Spleen (tissue), 11 donors: ENCODE measurements around the gene IL15. TPM values are rescaled to one million over a fixed set of nuclear protein-coding genes. Genes with fewer than 3 reads are reported as not detected.

Experiments
- DNase-seq: peaks from one replicate; pipeline ENCODE4 v3.0.0-alpha.2; 2020
- H3K27ac ChIP-seq, 8 donors: fragments of 200-600 bp; sonication (generic) in 7 of 8; 1 replicate in 4 of 8; 2 replicates in 4 of 8; pipeline versions ENCODE4 v1.5.0 to v1.8.0; 2016 to 2021; ENCODE audit warnings: inconsistent platforms in 4 of 8, mild to moderate bottlenecking in 4 of 8, moderate library complexity in 1 of 8
- H3K27me3 ChIP-seq, 7 donors: fragments of 200-600 bp; sonication (generic) in 6 of 7; replicated peaks in 1 of 7; 1 replicate in 4 of 7; 2 replicates in 3 of 7; pipeline versions ENCODE4 v1.5.0 to v1.8.0; 2016 to 2021; ENCODE audit warnings: inconsistent platforms in 3 of 7, mild to moderate bottlenecking in 1 of 7
- H3K36me3 ChIP-seq, 6 donors: fragments of 200-600 bp; sonication (generic) in 5 of 6; 1 replicate in 4 of 6; 2 replicates in 2 of 6; pipeline versions ENCODE4 v1.5.0 to v1.8.0; 2016 to 2021; ENCODE audit warnings: inconsistent platforms in 2 of 6
- H3K4me1 ChIP-seq, 6 donors: fragments of 200-600 bp; sonication (generic) in 5 of 6; 1 replicate in 3 of 6; 2 replicates in 3 of 6; pipeline versions ENCODE4 v1.5.0 to v1.8.0; 2016 to 2021; ENCODE audit warnings: inconsistent platforms in 3 of 6
- H3K4me3 ChIP-seq, 8 donors: fragments of 200-600 bp; sonication (generic) in 7 of 8; 1 replicate in 4 of 8; 2 replicates in 4 of 8; pipeline versions ENCODE4 v1.5.0 to v1.8.0; 2016 to 2021; ENCODE audit warnings: inconsistent platforms in 4 of 8, mild to moderate bottlenecking in 4 of 8, moderate library complexity in 2 of 8
- H3K9me3 ChIP-seq, 8 donors: fragments of 200-600 bp; sonication (generic) in 7 of 8; 1 replicate in 4 of 8; 2 replicates in 4 of 8; pipeline versions ENCODE4 v1.5.0 to v1.8.0; 2016 to 2021; ENCODE audit warnings: inconsistent platforms in 4 of 8
- POLR2A ChIP-seq, 3 donors: fragments of 450-650 bp; IDR thresholded peaks; one replicate each; pipeline ENCODE4 v1.5.1; 2017; ENCODE audit warnings: antibody characterized with exemption in 3 of 3, mild to moderate bottlenecking in 1 of 3
- POLR2AphosphoS5 ChIP-seq, 3 donors: sonication (generic); formaldehyde crosslinking; IDR thresholded peaks; one replicate each; pipeline ENCODE4 v1.5.1; 2017; ENCODE audit warnings: antibody characterized with exemption in 3 of 3
- WGBS, 5 donors: extraction: QIAGEN DNeasy Blood & Tissue Kit in 3 of 5; methylation state at CpG; one replicate each; pipeline versions ENCODE4 v1.1.5 to v1.1.7; 2013 to 2018; 5-methylcytosine and 5-hydroxymethylcytosine counted together
- intact Hi-C: fragments of 100-400 bp; cut with DNase I; formaldehyde crosslinking; loops from one replicate; pipeline ENCODE4 v1.15.0; 2023; ENCODE audit warnings: low total_unique reads
- polyA plus RNA-seq, 3 donors: library from polyadenylated mRNA; stranded (reverse); fragments of 200-250 nt; gene quantifications; one replicate each; pipeline ENCODE4 v1.2.1, GENCODE V29; 2013
- total RNA-seq, 7 donors: library from RNA; depleted of rRNA in 3 of 7; stranded (reverse); fragments of >200 nt in 3 of 7; fragmentation: NEBNext Ultra II Directional in 4 of 7; extraction: Animal tissue kit (Norgen Biotek cat#: 25700) in 4 of 7; gene quantifications; one replicate each; pipeline versions ENCODE4 v1.1.0 to v1.2.1, GENCODE V29; 2016 to 2021
- TF ChIP-seq, protein P1 (sequence below), 11 experiments: fragments of 200-600 bp in 7 of 11; fragments of 450-650 bp in 4 of 11; sonication (generic) in 4 of 11; IDR thresholded peaks in 8 of 11; conservative IDR thresholded peaks in 3 of 11; 1 replicate in 7 of 11; 2 replicates in 4 of 11; pipeline versions ENCODE4 v1.4.0 to v1.8.0; 2016 to 2021; ENCODE audit warnings: antibody characterized with exemption in 11 of 11, inconsistent platforms in 4 of 11, mild to moderate bottlenecking in 1 of 11
- donor health status: healthy with polysubstance abuse.
- donor health status: DM: no; HTN: no; CAD: no; lungs with moderate emphysema.
- donor health status: DM: no; HTN: no; CAD: no.
- donor health status: Bipolar disorder and iron deficiency.
- donor health status: healthy.
- donor health status: DM: no; HTN: no; CAD: no.
- donor health status: DM: yes; HTN: yes; CAD: no.

The IL15 gene
- total and polyA plus RNA-seq, 10 donors, result 15.9 to 37.0 (median 21.1) TPM

DNA sequence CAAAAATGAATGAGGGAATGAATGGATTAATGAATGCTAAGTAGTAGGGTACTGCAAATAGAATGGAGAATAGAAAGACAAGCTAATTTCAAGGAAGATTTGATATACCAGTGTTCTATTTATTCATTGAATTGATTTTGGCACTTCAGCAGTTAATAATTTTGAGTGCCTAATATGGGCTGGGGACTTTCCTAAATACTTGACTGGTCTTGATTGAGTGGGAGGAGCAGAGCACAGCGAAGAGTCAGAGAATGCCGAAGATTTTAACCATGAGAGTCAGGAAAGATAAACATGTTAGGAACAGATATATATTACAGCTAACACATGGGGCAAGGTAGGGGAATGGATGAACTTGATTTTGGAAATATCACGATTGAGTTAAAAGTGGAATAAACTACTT, 10.6 kb downstream of the IL15 start:
- DNase-seq, result no peak
- no peaks in the 10 kb centered on the region for H3K36me3 ChIP-seq
- peak overlapping the region in 7 of 8 donors; percentile 55 to 67 (median 64) for H3K27ac ChIP-seq
- WGBS, 5 donors, result 60 to 76% (median 67%) methylated on average over 3 of the region's 3 CpGs
- H3K4me3 ChIP-seq, result no peak overlapping the region
- H3K27me3 ChIP-seq, result no peaks in the 10 kb centered on the region
- TF ChIP-seq POLR2AphosphoS5 (IDR thresholded peaks at IDR 0.05), result no peak
- TF ChIP-seq POLR2A (IDR thresholded peaks at IDR 0.05), result no peak
- TF ChIP-seq, protein P1, sequence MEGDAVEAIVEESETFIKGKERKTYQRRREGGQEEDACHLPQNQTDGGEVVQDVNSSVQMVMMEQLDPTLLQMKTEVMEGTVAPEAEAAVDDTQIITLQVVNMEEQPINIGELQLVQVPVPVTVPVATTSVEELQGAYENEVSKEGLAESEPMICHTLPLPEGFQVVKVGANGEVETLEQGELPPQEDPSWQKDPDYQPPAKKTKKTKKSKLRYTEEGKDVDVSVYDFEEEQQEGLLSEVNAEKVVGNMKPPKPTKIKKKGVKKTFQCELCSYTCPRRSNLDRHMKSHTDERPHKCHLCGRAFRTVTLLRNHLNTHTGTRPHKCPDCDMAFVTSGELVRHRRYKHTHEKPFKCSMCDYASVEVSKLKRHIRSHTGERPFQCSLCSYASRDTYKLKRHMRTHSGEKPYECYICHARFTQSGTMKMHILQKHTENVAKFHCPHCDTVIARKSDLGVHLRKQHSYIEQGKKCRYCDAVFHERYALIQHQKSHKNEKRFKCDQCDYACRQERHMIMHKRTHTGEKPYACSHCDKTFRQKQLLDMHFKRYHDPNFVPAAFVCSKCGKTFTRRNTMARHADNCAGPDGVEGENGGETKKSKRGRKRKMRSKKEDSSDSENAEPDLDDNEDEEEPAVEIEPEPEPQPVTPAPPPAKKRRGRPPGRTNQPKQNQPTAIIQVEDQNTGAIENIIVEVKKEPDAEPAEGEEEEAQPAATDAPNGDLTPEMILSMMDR (IDR thresholded peaks at IDR 0.05 in 8 of 11, conservative IDR thresholded peaks at IDR 0.05 in 3 of 11), result no peak
- peaks cover 16 to 74% (median 40%) of the 10 kb centered on the region in 6 donors for H3K4me1 ChIP-seq
- no peaks in the 10 kb centered on the region for H3K9me3 ChIP-seq
- intact Hi-C loops, result no loop called here

DNA sequence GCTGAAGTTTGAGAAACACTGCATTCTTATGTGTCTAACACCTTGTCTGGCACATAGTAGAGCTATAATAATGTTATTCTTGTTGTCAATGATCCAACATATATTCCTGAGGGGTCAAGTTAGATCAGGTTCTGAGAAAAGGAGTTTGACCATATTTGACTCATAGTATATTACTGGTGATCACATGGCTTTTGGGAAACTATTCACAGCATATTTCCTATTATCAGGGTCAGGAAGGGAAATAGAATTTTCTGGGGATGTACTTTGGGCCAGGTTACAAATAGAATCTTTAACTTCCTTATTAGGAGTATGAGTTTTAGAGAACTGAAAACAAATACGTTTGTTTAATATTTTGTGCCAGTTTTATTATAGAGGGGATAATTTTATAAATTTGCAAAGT, 11.6 kb downstream of the IL15 start:
- H3K4me3 ChIP-seq, result no peak overlapping the region
- peaks cover 16 to 74% (median 34%) of the 10 kb centered on the region in 6 donors for H3K4me1 ChIP-seq
- no peaks in the 10 kb centered on the region for H3K9me3 ChIP-seq
- TF ChIP-seq, protein P1 (IDR thresholded peaks at IDR 0.05 in 8 of 11, conservative IDR thresholded peaks at IDR 0.05 in 3 of 11), result no peak
- TF ChIP-seq POLR2AphosphoS5 (IDR thresholded peaks at IDR 0.05), result no peak
- no peak for TF ChIP-seq POLR2A (IDR thresholded peaks at IDR 0.05)
- no peak for DNase-seq
- no peaks in the 10 kb centered on the region for H3K27me3 ChIP-seq
- intact Hi-C loops, result no loop called here
- WGBS, 5 donors, result 27 to 38% (median 29%) methylated on average over 1 of the region's 1 CpG
- peak overlapping the region in 7 of 8 donors; percentile 55 to 67 (median 64) for H3K27ac ChIP-seq
- no peaks in the 10 kb centered on the region for H3K36me3 ChIP-seq

DNA sequence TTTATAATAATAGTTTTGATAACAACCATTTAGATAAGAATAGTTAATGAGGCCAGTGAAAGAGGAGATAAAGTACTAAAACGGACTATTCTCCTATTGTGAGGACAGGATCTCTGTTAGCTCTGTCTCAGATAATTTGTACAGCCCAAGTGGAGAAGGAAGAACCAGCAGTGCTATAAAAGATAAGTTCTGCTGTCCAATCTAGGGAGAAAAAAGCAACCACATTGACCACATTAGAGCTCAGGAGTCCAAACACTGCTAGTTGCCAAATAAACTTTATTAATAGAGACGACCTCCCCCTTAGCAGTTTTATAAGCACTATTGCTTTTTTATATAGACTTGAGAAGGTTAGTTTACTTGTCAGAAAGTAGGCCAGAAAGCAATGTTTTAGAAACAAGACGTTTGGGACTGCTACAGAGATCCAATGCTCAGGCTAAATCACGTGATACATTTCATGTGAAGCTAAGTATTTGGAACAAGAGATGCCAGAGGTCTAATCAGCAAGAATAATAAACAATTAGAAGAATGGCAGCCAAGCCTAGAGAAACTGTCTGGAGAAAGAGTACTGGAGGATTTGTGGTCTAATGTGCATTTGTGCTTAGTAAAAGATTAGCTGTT, 15.9 kb downstream of the IL15 start:
- intact Hi-C loops, result no loop called here
- WGBS, 5 donors, result 27 to 53% (median 29%) methylated on average over 4 of the region's 4 CpGs
- H3K27me3 ChIP-seq, result no peaks in the 10 kb centered on the region
- no peak overlapping the region for H3K4me3 ChIP-seq
- peaks cover 12 to 48% (median 28%) of the 10 kb centered on the region in 6 donors for H3K4me1 ChIP-seq
- H3K9me3 ChIP-seq, result no peaks in the 10 kb centered on the region
- H3K36me3 ChIP-seq, result no peaks in the 10 kb centered on the region
- peak overlapping the region in 5 of 8 donors; percentile 2 to 40 (median 10) for H3K27ac ChIP-seq
- no peak for TF ChIP-seq POLR2AphosphoS5 (IDR thresholded peaks at IDR 0.05)
- no peak for DNase-seq

DNA sequence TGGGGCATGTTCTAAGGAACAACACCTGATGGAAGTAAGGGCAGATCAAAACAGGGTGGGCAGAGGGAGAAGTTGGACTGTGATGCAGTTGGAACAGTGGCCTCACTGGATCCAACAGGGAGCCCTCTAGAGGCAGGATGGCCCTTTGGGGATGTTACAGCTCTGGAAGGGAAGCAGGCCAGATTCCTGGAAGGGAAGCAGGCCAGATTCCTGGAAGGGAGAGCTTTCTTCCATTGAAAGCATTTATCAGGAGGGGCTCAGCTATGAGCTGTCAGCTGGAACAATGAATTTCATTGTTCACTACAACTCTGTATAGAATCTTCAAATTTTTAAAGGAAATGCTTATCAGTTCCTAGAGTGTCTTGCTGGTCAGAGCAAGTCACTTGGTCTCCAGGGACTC, 17.7 kb downstream of the IL15 start:
- H3K4me3 ChIP-seq, result no peak overlapping the region
- TF ChIP-seq POLR2AphosphoS5 (IDR thresholded peaks at IDR 0.05), result no peak
- TF ChIP-seq, protein P1 (IDR thresholded peaks at IDR 0.05 in 8 of 11, conservative IDR thresholded peaks at IDR 0.05 in 3 of 11), result peak in 3 of 11 experiments; percentile 16 to 30 (median 25)
- intact Hi-C loops, result no loop called here
- H3K4me1 ChIP-seq, result peaks cover 2 to 40% (median 11%) of the 10 kb centered on the region in 6 donors
- no peaks in the 10 kb centered on the region for H3K36me3 ChIP-seq
- H3K27me3 ChIP-seq, result no peaks in the 10 kb centered on the region
- H3K27ac ChIP-seq, result peak overlapping the region in 2 of 8 donors; percentile 1 to 29
- H3K9me3 ChIP-seq, result no peaks in the 10 kb centered on the region
- no peak for DNase-seq
